GM21717 (cell line): ENCODE data around the gene GEN1.

ENCODE experiments used
- ATAC-seq: cut with Tn5 transposase; IDR thresholded peaks from one replicate; pipeline ENCODE4 v1.9.1; 2021; ENCODE audit warnings: mild to moderate bottlenecking, moderate library complexity; ENCODE audit not compliant: unreplicated experiment

The GEN1 gene

DNA sequence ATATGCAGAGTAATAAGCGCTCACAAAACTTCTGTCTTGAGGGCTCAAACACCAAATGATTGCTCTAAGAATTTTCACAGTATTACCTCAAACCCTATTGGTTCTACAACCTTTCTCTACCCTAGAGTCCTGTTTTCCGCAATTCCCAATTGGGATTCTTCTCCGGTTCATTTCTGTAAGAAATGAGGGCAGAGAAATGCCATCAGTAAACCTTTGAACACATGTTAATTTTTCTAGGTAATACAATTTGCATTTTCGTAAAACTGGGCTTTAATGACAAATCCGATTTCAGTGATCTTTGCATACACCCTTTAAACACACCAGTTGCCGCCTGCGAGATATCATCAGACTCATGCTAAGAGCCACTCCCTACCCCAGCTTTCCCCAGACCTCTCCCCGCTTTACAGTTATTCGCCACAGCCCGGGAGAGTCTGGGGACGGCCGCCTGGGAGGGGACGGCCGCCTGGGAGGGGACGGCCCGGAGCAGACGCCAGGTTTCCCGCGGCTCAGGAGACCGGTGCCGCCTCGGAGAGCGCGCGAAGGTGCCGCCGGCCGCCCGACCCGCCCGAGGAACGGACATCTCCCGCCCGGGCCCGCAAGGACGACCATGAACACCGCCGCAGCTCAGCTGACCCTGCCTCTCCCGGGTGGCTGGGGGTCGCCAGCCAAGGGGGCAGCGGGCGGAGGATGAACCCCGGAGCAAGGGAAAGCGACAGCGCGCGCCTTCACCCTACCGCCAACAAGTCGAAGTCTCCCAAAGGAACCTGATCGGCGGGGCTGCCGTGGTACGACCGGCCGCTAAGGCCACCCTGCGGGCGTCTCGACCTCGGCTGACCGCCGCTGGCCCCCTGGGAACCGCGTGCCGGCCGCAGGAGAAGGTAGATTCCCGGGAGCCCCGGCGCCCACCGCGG is 791 bp upstream of the GEN1 start:
- ATAC-seq: peak; percentile 31

DNA sequence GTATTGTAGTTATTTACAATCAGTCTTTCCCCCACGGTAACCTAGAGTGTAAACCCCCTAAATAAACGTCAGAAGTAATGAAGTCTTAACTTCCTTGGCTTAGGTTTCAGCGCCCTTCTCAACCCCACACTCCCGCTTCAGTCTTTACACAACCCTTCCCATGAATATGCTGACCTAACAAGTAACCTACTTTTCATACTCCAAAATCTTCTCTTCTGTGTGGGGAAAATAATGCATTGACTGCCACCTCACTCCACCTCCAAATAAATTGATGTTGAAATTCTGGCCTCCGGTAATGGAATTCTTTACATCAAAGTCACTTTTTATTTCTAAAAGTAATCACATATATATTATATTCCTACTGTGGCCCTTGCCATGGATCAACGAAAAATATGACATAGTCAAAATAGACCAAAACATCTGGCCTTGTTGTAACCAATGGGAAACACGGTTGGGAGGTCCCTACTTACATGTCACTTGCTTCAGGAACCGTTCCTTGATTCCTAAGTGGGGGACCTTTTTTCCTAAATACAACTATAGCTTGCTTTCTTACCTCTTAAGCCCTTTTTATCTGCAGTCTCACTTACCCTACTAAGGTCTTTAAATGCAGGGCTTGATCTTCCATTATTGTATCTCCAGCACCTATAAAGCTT is 961 bp downstream of the GEN1 start:
- no peak for ATAC-seq

DNA sequence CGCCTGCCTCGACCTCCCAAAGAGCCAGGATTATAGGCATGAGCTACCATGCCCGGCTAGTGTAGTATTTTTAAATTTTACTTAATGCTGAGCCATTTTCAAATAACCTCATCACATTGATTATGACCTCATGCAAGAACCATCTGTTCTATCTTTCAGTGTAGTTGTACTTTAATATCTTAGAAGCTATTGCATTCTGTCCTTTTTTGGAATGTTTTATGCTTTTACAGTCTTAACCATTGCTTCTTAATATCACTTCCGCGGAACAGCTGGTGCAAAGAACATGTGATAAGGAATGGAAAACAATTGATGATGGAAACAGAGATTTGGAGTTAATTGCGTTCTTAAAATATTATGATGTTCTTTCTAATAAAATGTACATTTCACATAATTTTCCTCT is 2.7 kb downstream of the GEN1 start:
- ATAC-seq: no peak

DNA sequence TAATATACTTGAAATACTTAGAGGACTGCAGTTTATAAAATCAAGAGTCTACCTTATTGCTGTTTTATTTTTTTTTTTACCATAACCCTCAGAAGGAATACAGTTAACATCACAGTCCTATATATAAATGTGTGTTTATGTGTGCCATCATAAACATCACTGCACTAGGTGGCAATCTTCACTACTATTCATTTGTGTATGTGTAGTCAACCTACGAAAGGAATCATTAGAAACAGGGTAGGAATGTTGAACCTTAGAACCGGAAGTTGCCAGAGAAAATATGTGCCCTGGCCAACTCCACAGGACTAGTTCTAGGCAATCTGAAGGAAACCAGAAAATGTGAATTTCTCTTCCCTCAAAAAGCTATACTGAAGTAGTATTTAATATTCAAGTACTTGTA is 3.4 kb downstream of the GEN1 start:
- no peak for ATAC-seq

DNA sequence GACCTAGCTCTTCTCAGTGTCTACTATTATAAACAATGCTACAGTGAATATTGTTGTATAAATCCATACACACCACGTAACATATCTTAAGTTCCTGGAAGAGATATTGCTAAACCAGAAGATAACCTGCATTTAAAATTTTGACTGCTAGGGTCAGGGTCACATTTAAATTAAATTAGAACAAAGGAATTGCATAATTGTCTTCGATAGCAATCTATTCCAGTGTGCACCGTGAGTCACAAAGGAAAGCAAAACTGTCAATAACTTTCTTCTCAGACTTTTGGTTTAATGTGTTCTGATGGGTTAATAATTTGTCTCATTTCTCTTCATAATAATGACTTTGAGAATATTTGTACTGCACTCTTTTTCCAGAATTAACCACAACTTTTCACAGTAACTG is 4.2 kb downstream of the GEN1 start:
- no peak for ATAC-seq

DNA sequence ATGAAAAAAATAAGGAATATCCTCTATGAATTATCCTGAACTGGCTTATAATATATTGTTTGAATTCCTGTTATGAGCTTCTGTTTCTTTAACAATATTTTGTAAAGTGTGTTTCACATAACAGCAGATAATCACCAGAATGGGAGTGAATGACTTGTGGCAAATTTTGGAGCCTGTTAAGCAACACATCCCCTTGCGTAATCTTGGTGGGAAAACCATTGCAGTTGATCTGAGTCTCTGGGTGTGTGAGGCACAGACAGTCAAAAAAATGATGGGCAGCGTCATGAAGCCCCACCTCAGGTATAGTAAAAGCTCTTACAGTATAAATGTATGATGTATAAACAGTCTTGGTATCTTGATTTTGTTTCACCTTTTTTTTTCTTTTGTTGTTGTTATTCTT is 5.9 kb downstream of the GEN1 start:
- ATAC-seq: no peak

DNA sequence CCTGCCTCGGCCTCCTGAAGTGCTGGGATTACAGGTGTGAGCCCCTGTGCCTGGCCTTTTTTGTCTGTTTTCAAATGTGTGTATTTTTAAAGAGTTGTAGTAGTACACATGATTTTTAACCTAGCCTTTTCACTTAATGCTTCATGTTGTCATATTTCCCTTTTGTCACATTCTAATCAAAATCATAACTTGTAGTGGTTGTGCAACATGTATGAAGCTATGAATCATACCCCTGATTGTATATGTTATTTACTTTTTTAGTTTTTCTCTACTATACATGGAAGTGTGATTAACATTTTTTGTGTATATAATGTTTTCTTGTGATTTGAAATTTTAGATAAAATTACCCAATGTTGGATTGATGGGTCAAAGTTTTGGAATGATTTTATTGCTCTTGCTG is 8.5 kb downstream of the GEN1 start:
- ATAC-seq: no peak

DNA sequence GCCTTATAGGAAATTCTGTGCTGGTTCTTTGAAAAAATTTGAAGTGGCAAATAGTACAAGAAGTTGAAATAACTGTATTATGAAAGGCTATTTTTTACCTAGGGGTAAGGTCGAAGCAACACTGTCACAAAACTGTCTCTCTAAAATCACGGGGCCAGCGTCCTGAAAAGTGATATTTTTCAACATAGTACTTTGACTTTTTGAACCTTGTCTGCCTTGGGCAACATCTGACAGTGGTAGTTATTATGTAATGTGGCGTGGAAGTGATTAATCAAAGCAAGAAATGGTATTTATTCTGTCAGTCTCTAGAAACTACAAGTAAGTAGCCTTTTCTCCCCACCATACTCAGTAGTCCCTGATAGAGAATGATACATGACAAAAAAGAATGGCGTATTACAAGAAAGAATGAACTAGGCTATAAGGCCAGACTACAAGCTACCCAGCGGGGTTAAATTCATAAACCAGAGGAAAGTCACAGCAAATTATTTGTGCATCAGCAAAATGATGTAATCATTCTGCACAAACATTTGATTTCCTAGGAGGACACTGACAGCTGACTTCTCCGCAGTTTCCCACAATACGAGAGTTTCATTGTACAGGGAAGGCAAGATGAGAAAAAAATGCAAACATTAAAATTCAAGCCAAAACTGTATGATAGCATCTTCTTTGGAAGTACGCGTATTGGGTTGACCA is 9.8 kb downstream of the GEN1 start:
- no peak for ATAC-seq

DNA sequence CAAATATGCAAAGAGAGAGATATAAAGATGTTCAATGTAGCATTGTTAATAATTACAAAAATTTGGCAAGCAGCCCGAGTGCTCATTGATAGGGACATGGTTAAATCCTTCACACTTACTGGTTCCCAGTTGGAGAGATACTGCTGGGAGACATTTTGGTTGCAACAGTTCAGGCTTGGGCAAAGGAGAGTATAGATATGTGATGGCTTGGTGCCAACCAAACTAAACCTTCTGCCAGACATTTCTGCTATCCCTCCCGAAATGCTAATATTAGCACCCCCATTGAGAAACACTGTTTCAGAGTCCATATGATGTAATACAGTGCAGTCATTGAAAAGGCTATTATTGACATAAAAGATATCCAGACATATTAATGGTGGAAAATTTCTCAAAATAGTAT is 11.5 kb downstream of the GEN1 start:
- ATAC-seq: no peak

DNA sequence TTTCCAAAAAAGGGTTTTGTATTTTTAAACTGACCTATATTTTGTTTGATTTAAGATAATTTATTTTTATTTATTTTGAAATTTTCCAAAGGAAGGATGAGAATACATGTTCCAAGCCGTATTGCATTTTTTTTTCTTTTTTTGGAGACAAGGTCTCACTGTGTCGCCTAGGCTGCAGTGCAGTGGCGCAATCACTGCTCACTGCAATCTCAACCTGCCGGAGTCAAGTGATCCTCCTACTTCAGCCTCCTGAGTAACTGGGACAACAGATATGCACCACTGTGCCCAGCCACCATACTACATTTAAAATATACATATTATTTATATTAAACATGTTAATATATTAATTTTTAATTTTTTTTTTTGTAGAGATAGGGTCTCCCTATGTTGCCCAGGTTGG is 15.0 kb downstream of the GEN1 start:
- no peak for ATAC-seq

DNA sequence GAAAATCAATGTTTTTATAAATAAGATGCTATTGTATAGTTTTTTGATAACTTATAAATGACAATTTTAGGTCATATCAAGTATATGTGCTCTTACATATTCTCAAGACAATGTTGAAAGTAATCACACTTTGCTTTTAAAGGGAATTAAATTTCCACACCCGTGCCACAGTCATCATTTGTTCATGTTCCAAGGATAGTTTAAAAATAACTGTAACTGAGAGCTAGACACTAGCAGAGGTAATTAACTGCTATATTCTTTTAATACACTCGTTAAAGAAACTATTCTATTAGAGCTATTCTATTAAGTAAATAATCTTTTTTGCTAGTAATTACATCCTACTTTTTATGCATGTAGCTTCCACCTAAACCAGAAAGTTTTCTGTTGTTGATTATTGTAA is 18.0 kb downstream of the GEN1 start:
- no peak for ATAC-seq

DNA sequence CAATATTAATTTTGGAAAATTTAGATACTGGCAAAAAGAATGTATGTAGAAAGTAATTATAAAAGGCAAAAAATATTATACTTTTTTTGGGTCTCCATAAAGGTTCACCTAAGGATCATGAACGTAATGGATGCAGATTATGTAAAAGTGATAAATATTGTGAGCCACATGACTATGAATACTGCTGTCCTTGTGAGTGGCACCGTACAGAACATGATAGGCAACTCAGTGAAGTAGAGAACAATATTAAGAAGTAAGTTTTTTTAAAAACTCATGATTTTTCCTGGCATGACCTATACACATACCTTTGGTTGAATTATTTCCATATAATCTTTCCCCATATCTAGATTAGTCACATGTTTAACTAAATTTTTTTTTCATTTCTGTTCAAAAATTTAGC is 18.6 kb downstream of the GEN1 start:
- no peak for ATAC-seq

DNA sequence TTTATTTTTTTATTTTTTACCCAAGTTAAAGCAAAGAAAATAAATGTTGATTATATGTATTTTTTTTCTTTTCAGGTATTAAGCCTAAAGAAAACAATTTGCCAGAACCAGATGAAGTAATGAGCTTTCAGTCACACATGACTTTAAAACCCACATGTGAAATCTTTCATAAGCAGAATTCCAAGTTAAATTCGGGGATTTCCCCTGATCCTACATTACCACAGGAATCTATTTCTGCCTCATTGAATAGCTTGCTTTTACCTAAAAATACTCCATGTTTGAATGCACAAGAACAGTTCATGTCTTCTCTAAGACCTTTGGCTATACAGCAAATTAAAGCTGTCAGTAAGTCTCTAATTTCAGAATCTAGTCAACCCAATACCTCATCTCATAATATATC is 26.6 kb downstream of the GEN1 start:
- ATAC-seq: no peak

DNA sequence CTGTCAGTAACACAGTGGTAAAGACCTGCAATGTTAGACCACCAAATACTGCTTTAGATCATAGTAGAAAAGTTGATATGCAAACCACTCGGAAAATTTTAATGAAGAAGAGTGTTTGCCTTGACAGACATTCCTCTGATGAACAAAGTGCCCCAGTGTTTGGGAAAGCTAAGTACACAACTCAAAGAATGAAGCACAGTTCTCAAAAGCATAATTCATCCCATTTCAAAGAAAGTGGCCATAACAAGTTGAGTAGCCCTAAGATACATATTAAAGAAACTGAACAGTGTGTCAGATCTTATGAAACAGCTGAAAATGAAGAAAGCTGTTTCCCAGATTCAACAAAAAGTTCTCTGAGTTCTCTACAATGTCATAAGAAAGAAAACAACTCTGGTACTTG is 27.5 kb downstream of the GEN1 start:
- ATAC-seq: no peak

DNA sequence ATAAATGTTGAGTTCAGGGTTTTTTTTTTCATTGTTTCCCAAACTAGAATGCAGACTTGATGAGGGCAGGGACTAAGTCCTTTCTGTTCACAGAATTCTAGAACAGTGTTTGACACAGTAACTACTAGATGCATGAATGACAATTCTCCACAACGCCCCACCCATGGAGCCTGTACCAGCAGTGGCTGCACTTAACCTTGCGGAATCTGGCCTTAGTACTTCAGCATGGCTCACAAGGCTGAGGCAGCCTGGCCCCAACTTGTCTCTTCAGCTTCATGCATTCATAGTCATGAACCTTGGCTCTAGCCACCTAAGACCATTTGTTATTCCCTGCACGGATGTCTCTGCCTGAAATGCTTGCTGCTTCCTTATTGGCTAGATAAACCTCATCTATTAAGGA is 32.8 kb downstream of the GEN1 start:
- no peak for ATAC-seq

DNA sequence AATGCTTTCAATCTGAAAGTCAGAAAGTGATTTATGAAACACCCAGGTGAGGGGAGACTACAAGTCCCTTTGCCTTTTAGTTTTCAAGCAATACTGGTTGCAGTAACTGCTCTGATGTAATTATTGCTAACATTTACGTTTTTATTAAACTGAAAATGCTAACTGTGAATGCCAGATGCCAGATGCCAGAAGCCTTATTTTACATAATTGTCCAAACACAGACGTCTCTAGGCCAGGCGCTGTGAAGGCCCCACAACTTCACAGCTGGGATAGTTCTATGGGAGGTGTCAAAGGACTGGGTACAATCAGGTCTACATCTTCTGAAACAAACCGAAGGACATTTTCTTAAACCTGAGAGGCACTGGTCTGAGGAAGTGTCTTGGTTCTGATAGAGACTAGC is 34.8 kb downstream of the GEN1 start:
- no peak for ATAC-seq

DNA sequence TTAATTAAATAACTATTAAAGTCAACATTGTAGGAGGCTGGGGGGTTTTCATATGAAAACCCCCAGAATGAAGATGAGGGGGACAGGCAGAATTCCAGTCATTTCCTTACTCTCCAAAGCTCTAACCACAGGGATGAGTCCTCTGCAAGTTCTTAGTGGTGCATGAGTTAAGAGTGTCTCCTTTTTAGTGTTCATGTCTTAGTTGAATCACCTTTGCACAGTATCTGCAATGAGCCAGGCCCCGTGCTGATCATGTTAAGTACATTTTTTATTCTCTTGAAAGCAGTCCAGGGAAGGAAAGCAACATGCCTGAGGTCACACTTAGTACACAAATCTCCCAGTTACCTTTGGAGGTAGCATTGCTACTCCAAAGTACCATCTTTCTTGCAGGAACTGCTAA is 36.6 kb downstream of the GEN1 start:
- ATAC-seq: no peak

DNA sequence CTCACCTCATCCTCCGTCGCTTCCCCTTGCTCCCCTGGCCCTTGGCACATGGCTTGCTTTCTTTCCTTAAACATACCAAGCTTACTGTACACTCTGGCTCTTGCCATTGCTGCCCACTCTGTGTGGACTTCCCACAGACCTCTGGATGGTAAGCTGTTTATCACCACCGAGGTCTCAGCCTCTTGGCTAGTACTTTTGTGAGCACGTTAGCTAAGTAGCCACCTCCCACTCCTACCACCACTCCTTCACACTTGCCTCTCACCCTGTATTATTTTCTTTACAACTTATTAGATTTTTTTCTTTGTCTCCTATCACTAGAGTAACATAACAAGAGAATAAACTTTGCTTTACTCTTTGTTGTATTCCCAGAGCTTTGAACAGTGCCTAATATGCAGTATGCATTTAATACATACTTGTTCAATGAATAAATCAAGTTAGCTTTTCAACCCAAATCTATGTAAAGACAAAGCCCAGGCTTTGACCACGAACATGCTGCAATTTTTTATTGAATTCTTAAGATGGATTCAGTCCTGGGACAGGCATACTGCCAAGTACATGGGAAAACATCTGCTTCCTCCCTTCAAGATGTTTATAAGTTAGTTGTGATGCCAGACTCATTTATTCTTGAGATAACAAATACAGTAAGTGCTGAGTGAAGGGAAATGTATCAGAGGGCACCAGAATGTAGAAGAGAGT is 37.3 kb downstream of the GEN1 start:
- ATAC-seq: no peak

DNA sequence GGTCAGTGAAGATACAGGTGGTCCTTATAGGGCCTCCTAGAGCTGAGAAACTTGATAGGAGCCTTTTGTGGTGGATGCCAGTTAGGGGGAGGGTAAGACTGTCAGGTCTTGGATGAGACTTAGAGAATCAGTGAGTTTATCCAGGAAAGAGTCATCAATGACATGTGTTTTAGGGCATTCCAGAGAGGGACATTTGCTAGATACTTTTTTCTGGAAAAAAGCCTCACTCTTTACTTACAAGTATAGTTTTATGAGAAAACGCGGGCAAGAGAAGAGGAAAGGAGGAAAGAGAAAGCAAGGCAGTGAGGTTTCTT is 37.8 kb downstream of the GEN1 start:
- no peak for ATAC-seq

DNA sequence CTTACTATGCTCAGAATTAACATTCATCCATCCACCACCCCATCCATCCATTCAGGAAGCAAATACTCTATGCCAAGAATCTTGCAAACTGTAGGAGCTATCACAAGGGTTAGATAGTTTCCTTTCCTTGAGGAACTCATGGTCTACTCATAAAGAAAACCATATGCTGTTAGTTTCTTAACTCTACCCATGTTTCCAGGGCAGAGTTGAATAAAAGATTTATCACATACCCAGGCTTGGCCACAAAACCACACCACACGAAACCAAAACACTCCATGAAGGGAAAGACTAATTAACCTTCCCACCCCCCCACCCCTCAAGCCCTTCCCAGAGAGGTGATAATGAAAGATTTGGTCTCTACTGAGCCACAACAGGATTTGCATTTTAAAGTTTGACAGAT is 38.6 kb downstream of the GEN1 start:
- no peak for ATAC-seq

DNA sequence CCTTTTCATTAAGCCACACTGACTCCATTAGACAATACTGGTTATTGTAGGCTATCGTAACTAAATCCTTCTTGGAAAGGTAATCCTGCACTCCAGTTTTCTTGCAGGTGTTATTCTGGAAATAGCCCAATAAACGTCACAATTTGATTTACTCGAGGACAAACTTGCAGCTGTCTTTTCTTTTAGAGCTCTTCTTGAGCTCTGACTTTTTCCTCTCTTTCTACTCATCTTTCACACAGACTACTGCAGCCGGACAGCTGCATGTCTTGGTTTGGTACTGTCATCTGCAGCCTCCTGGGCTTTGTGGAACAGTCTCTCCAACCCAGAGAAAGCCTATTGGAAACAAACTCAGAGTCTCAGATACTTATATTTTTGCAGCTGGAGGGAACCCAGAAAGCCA is 39.4 kb downstream of the GEN1 start:
- ATAC-seq: no peak
